ENCODE measurements around the gene QSOX2.

Gene QSOX2

DNA sequence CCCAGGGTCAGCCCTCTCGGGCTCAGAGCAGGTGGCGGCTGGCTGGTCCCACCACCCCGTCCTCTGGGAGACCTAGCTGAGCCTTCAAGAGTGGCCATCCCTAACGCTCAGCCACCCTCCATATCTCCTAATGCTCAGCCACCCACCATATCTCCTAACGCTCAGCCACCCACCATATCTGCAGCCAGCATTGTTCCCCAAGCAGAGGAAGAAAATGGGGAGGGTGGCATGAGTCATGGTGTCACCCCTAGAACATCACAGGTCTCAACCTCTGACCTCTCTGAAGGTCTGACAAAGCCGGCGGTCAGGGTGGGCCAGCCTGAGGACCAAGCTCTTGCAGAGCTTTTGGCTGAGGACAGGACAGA lies 55.4 kb downstream of the QSOX2 start:
- DNase-seq (ENCODE audit: low spot score) = no peak

DNA sequence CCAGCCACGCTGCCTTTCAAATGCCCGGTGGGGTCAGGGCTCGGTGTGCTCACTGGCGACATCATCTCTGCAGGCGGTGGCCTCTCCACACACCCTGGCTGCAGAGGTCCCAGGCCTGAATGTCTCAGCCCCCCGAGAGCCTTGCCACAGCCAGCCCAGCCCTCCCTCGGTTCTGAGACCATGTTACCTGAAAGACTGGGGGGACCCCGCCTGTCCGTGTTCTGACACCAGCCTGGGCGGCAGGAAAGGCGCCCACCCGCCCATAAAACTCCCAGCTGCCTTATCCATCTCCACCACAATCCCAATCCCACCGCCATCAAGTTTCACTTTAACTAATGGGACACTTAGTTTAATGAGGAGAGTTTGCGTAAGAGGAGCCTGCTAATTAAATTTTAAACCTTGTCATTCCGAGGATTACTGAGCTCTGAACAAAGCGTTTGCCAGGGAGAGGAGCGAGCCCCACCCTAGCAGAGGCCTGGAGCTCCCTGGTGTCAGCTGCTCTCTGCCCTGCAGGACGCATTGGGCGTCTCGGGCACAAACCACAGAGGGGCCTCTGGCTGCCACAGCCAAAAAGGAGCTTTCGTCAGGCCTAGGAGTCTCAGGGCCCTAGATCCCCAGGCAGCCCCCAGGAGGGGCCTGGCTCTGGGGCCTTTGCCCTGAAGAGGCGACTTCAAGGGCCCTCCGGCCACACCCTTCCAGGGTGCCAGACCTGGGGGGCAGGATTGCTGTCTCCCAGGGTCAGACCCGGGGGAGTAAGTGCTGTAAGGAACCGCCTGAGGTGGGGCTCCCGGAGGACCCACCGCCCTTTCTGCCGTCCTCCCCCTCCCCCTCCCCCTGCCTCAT lies 56.0 kb downstream of the QSOX2 start:
- DNase-seq (ENCODE audit: low spot score) = no peak

DNA sequence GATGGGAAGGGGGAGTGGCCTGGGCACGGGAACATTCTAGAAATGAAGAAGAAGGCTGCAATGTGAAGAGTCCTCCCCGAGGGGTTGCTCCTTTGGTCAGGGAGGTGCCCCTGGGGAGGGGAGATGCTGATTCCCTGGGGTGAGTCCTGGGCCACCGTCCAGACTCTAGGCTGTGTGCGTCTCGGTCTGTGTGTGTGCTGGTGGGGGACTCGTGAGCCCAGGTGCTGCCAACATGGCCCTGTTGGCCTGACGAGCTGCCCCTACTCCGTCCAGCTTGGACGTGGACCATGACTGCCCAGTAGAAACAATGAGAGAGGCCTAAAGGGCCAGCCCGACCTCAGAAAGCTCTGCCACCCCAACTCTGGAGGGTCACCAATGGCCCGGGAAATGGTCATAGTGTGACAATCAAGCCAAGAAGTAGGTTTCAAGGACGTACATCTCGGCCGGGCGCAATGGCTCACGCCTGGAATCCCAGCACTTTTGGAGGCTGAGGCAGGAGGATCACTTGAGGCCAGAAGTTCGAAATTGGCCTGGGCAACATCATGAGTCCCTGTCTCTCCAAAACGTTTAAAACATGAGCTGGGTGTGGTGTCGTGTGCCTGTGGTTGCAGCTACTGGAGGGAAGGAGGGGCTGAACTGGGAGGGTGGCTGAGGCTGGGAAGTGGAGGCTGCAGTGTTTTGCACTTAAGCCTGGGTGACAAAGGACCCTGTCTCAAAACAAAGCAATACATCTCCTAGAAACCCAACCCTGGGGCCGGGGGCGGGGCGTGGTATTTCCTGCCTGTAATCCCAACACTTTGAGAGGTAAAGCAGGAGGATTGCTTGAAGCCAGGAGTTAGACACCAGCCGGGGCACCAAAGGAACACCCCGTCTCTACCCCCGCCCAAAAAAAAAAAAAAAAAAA lies 57.7 kb downstream of the QSOX2 start:
- no peak for DNase-seq (ENCODE audit: low spot score)

DNA sequence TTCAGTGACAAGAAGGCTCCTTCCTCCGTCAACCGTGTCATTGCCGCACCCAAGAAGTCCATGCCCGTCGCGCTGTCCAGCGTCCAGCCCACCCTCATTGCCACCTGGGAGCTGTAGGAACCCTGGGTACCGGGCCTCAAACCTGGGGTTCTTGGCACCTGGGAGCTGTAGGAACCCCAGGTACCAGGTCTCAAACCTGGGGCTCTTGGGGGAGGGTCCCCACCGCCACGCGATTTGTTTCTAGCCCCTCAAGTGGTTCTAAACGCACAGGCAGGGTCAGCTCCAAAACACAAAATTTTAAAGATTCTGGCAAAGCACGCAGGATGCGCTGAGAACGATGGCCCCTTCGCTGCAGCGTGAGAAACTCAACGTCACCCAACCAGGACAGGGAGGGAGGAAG lies 58.4 kb downstream of the QSOX2 start:
- no peak for DNase-seq (ENCODE audit: low spot score)

DNA sequence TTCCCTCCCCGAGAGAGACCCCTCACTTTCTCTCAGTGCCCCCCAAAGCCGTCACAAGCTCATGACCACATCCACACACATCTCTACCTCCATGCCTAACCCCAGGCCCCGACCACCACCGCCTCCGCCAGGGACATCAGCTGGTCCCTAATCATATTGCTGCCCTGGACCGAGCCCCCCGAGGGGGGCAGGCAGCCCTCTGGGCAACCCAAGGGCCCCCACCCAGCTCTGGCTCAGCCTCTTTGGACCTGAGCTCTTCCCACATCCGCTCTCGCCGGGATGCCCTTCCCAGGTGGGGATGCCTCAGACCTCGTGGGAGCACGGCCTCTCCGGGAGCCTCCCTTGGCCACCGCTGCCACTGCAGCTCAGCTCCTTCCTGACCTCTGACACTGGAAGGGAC lies 59.2 kb downstream of the QSOX2 start:
- DNase-seq (ENCODE audit: low spot score) = no peak

DNA sequence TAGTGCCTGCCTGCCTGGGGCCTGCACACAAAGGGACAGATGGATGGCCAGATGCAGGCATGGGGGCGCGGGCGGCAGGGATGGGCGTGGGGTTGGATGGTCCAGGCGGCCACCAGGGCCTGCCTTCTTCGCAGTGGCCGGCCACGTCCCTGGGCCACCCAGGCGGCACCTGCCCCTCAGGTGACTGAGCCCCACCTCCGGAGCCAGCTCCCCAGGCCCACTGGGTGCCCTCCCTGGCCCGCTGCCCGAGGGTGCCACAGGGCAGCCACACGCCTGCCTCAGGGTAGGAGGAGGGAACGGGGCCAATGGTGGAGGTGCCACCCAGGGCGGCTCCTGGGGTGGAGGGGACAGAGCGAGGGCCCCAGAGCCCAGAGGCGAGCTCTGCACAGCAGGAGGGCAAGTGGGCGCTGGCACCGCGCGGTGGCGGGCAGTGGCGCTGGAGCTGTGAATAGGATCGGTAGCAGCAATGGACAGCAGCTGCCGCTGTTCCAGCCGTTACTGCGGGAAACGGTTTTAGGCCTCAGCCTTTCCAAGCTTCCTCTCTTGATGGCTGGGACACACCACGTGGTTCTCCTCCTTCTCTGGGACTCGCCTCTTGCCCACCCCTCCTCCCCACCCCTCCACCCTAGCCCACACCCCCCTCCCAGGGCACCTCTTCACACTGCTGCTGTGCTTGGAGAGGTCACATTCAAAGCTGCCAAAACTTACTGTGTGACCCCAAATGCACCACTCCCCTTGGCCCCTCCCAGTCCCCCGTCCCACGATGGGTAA lies 59.8 kb downstream of the QSOX2 start:
- no peak for DNase-seq (ENCODE audit: low spot score)

DNA sequence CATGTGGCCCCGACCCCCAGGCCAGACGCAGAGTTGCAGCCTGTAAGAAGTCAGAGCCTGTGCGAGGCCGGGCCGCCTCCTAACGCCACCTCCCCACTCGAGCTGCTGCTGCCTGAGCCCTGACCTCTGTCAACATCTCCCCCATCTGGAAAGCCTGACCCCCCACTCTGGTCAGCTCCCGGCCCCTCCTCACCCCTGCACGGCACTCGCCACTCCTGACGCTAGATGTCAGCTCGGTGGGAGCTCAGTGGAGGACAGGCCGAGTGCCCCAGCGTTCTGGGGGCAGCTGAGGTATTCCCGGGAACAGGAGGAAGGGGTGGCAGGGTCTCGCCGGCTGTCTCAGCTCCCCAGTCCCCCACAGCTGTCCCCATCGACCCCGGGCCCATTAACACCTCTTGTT lies 60.5 kb downstream of the QSOX2 start:
- no peak for DNase-seq (ENCODE audit: low spot score)

DNA sequence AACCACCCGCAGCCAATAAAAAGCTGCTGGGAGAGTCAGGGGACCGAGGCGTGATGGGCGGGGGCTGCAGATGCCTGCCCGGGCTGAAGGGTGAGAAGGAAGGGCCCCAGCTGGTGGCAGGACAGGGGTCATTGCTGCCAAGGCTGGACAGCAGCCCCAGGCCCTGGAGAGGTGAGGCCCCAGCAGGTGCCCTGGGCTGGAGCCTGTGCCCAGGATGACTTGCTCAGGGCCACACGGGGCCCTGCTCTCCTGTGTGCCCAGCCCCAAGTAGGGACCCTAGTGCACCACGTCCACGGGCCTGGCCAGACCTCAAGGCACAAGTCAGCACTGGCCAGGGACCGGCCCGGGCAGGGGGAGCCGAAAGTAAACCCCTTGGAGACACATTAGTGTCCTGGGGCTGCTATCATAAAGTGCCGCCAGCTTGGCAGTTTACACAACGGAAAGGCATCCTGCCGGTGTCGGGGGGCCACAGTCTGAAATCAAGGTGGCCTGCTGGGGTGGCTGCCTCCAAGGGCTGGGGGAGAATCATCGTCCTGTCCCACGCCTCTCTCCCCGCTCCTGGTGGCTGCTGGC lies 62.7 kb downstream of the QSOX2 start:
- DNase-seq (ENCODE audit: low spot score) = no peak

DNA sequence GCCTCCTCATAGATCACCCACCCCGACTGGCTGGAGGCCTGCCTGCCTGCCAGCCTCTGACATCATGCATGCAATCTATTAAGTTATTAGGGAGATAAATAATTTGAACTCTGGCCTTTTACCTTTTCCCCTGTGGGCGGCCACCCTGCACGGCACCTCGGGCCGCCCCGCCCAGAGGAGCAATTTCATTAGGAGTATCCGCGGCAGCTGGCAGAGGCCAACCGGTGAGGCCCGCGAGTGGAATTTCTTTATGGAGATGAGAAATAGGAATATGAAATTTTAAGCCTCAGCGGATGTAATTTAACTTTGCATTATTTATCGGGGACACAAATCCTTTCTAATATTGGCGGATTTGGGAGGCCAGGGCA lies 63.2 kb downstream of the QSOX2 start:
- DNase-seq (ENCODE audit: low spot score) = no peak

DNA sequence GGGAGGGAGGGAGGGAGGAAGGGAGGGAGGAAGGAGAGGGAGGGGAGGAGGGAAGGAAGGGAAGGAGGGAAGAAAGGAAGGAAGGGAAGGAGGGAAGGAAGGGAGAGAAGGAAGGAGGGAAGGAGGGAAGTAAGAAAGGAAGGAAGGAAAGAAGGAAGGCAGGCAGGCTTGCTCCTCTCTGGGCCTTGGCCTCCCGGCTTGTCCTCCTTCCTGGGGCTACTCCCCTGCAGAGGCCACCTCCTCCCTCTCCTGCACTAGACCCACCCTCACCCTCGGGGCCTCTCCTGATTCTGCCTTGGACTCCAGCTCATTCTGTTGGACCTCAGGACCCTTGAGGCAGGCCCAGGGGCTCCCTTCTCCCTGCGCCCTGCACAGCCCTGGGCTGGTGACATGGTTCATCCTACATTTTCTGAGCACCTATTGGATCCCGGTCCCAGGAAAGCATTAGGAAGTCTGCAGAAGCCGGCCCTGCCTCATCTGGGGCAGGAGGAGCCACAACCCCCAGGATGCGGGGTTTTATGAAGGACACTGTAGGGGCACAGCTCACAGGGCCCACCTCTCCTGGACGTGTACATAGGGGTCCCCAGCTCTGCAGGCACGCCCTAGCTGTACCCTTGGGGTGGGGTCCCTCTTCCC lies 63.7 kb downstream of the QSOX2 start:
- DNase-seq (ENCODE audit: low spot score) = no peak

DNA sequence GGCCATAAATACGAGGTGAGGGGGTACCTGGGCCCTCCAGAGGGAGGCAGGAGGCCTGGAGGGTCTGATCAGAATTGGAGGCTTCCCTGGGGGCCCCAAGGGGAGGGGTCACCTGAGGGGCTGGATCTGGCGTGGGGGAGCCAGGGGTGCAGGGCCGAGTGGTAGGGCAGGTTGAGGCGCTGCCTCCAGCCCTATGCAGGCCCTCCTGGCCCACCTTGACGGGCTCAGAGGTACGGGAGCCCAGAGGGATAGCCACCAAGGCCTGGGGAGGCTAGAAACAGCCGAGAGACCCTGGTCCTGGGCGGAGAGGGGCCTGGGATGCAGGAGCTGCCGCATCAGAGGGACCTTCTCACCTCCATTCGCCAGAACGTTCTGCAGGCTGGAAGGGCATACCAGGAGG lies 65.0 kb downstream of the QSOX2 start:
- no peak for DNase-seq (ENCODE audit: low spot score)

DNA sequence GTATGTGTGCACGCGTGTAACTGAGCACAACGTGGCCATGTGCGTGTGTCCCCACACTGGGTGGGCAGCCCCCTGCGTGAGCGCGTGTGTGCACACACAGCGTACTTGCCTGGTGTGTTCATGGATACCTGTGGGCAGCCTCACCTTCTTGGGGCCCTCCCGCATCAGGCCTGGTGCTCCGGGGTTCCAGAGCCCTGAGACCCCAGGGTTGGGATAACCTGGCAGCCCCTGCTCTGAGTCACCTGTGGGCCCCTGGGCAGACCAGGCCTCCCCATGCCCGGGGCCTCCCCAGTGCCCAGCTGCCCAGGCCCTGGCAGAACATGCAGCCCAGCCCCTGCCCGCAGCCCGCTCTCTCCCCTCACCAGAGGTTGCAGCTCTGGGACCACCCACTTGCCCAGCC lies 65.9 kb downstream of the QSOX2 start:
- DNase-seq (ENCODE audit: low spot score) = no peak

DNA sequence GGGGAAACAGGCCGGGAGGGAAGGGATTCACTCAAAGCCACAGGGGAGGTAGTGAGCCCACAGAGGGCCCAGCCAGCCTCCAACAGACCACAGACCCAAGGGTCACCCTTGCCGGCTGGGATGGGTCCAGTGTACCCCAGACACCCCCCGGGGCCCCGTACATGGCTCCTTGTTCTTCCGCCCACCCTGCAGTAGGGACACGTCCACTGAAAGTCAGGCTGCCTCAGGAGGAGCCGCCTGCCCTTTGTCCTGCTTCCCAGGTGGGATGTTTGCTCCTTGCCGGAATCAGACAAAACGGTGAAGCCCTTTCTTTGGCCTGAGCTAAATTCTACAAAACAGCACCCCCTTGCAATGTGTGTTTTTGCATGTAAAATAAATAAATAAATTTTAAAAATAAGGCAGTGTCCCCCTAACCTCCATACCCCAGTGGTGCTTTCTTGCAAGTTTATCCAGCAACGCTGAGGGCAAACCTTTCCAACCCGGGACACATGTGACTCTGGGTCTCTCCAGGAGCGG lies 66.5 kb downstream of the QSOX2 start:
- no peak for DNase-seq (ENCODE audit: low spot score)

DNA sequence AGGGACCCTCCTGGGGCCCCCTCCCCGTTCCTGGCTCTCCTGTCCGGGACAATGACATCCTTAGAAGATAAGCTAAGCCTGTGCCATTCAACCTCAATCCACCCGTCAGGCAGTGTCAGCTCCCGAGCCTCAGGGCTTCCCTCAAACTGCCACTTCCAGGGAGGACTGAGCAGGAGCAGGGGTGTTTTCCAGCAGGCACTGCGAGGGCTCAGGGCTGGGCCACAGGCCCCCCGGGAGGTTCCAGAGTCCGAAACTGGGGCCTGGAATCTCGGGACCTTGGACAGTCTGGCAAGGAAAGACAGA lies 66.9 kb downstream of the QSOX2 start:
- DNase-seq (ENCODE audit: low spot score) = no peak

DNA sequence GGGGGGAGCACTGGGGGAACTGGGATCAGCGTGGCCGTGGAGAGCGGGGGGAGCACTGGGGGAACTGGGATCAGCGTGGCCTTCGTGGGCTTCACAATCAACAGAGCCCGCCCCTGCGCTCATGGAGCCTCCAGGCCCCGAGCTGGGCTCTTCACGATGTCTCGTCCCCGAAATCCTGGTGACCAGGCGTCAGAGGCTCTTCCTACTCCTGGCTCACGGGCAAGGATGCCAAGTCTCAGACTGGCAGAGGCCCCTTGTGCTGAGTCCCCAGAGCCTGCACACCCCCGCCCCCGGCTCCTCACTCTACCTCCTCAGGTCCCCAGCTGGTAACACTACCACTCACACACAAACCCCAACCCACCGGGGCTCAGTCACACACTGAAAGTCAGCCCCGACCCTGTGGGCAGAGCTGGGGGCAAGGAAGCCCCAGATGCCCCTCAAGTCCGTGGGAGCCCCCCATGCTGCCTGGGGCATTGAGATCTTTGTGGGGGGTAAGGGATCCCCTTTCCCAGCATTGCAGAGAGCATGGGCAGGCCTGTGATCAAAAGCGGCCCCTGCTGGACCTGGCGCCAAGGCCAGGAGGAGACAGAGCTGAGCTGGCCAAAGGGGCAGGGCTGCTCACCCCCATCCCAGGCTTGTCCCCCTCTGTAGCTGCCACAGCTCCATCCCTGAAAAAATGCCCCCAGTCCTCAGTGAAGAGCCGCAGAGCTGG lies 67.4 kb downstream of the QSOX2 start:
- no peak for DNase-seq (ENCODE audit: low spot score)

DNA sequence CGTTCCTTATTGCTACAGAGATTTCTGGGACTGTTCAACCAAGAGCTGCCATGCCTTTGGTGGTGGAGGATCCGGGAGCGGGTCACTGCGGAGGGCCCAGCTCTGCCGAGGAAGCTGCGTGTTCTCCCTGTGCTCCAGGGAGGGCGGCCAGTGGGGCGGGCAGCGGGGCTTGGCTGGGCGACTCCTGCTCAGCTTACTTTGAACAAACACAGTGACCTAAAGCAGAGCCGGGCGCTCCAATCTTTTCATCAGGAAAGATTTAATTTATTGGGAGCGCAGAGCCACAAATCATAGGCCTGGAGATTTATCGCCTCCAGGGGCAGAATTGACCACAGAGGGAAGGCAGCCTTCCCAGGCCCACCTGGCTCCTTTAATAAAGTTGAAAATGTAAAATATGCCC lies 68.4 kb downstream of the QSOX2 start:
- no peak for DNase-seq (ENCODE audit: low spot score)

DNA sequence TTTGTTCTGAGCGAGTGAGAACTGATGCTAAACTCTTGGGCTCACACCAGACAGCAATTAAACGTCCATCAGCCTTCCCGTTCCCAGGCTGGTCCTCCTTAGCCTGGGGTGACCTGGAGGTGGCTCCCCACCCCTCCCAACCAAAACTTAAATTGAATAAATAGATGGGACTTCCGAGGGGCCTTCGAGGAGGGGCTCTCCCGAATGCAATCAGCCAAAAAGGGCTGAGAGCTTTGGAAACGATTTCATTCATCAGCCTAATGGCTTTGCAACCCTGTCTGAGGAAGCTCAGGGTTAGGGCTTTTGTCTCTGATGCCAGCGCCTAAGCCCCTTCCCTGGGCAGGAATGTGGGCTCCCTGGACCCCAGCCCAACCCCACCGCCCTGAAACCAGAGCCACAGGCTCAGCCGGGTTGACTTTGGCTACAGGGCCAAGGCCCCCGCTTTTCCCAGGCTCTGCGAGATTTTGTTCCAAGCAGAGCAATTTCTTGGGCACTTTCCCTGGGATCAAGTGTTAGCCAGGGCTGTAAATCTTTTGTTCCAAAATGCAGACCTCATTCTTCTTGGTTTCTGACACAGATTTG lies 69.9 kb downstream of the QSOX2 start:
- no peak for DNase-seq (ENCODE audit: low spot score)

DNA sequence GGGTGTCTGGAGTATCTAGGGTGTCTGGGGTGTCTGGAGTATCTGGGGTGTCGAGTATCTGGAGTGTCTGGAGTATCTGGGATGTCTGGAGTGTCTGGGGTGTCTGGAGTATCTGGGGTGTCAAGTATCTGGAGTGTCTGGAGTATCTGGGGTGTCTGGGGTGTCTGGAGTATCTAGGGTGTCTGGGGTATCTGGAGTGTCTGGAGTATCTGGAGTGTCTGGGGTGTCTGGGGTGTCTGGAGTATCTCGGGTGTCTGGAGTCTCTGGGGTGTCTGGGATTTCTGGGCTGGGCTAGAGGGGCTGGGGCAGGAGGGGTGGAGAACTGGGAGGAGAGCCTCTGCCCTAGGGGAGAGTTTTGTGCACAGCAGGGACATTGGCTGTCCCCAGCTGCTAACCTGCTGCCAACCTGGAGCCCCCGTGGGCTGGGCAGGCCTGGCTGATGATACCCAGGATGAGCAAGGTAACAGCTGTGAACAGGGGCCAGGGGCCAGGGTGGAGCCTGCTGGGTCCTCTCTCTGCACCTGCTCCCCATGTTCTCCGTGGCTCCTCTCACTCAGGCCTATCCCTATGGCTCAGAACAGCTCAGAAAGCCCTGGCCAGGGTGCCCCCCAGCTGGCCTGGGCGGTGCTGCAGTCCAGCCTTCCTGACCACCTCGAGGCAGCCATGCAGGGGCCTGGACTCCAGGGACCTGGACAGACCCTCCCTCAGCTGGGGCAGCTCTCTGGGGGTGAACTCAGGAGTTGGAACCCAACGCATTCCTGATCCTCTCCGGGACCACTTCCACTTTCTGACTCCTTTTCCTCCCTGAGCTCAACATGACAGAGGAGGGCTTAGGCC lies 70.6 kb downstream of the QSOX2 start:
- no peak for DNase-seq (ENCODE audit: low spot score)

DNA sequence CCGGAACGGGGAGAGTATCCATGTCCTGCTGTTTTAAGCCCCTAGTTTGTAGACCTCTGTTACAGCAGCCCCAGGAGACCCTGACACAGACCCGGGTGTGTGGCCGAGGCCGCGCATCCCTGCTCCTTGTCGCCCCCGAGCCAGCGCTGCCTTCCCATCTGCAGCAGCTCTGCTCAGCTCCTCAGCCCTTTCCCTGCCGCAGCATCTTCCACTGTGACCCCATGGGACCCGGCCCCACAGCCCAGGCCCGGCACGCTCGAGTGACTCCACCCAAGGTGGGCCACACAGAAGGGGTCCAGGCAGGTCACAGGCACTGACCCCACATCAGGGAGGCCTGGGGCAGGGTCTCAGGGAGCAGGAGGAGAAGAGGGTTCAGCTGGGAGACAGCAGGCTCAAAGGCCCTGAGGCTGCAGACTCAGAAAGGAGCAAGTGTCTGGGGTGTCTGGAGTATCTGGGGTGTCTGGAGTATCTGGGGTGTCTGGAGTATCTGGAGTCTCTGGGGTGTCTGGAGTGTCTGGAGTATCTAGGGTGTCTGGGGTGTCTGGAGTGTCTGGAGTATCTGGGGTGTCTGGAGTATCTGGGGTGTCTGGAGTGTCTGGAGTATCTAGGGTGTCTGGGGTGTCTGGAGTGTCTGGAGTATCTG lies 71.8 kb downstream of the QSOX2 start:
- no peak for DNase-seq (ENCODE audit: low spot score)

Measured in kidney capillary endothelial cell (primary cell).